ENCODE results near the gene SELENOK.

DNA sequence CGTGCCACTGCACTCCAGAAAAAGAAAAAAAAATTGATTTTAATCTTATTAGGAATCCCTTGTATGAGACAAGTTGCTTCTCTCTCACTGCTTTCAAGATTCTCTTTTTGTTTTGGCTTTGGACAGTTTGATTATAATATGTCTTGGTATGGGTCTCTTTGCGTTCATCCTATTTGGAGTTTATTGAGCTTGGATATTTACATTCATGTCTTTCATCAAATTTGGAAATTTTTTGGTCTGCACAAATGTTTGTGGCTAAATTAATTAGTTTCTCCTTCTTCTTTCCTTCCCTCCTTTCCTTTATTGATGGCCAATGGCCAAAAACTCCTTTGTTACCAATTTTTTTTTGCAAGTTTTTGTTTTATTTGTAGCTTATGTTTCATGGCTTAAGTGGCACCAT, 28.1 kb upstream of the SELENOK start:
- TF ChIP-seq, protein P1, sequence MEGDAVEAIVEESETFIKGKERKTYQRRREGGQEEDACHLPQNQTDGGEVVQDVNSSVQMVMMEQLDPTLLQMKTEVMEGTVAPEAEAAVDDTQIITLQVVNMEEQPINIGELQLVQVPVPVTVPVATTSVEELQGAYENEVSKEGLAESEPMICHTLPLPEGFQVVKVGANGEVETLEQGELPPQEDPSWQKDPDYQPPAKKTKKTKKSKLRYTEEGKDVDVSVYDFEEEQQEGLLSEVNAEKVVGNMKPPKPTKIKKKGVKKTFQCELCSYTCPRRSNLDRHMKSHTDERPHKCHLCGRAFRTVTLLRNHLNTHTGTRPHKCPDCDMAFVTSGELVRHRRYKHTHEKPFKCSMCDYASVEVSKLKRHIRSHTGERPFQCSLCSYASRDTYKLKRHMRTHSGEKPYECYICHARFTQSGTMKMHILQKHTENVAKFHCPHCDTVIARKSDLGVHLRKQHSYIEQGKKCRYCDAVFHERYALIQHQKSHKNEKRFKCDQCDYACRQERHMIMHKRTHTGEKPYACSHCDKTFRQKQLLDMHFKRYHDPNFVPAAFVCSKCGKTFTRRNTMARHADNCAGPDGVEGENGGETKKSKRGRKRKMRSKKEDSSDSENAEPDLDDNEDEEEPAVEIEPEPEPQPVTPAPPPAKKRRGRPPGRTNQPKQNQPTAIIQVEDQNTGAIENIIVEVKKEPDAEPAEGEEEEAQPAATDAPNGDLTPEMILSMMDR (IDR thresholded peaks at IDR 0.05) = no peak
- TF ChIP-seq EZH2phosphoT487 (IDR thresholded peaks at IDR 0.05) = no peak
- no peak for TF ChIP-seq EZH2 (IDR thresholded peaks at IDR 0.05)
